ENCODE results near the gene CALN1.

The CALN1 gene

DNA sequence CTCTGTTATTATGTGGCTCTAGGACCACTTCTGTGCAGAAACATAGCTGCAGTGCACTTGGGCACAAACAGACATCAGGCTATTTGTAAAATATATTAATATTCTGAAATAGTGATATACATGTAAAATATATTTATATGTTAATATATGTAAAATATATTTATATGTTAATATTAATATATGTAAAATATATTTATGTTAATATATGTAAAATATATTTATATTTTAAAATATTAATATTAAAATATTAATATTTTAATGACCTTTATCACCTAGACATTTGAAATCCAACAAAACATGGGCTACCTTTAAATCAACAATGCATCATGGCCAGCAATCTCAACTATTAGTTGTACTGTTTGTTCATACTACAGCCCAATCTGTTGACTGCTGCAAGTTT lies 347.2 kb downstream of the CALN1 start:
- TF ChIP-seq, protein P1, sequence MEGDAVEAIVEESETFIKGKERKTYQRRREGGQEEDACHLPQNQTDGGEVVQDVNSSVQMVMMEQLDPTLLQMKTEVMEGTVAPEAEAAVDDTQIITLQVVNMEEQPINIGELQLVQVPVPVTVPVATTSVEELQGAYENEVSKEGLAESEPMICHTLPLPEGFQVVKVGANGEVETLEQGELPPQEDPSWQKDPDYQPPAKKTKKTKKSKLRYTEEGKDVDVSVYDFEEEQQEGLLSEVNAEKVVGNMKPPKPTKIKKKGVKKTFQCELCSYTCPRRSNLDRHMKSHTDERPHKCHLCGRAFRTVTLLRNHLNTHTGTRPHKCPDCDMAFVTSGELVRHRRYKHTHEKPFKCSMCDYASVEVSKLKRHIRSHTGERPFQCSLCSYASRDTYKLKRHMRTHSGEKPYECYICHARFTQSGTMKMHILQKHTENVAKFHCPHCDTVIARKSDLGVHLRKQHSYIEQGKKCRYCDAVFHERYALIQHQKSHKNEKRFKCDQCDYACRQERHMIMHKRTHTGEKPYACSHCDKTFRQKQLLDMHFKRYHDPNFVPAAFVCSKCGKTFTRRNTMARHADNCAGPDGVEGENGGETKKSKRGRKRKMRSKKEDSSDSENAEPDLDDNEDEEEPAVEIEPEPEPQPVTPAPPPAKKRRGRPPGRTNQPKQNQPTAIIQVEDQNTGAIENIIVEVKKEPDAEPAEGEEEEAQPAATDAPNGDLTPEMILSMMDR (conservative IDR thresholded peaks at IDR 0.05; ENCODE audit: control insufficient read depth, insufficient read depth, low read depth, low read length): no peak
- no peak overlapping the region for H3K4me3 ChIP-seq (ENCODE audit: control insufficient read depth, low read depth, low read length)
- DNase-seq (ENCODE audit: low read depth): no peak

DNA sequence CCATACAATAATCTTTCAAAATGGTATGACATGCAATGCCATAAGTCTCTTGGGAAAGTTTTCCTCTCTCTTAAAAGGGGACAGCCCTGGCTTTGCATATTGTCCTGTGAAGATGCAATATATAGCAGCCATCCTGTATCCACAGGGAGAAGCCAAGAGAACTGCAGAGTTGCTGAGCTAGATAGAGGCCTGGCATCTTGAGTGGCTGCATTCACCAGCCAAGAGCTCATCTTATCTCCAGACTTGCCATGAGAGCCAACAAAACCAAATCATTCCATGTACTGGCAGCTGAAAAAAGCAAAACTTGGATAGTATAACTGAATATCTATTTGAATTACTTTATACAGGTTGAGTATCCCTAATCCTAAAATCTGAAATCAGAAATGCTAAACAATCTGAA lies 348.8 kb downstream of the CALN1 start:
- no peak for DNase-seq (ENCODE audit: low read depth)
- TF ChIP-seq, protein P1 (conservative IDR thresholded peaks at IDR 0.05; ENCODE audit: control insufficient read depth, insufficient read depth, low read depth, low read length): no peak
- no peak overlapping the region for H3K4me3 ChIP-seq (ENCODE audit: control insufficient read depth, low read depth, low read length)

DNA sequence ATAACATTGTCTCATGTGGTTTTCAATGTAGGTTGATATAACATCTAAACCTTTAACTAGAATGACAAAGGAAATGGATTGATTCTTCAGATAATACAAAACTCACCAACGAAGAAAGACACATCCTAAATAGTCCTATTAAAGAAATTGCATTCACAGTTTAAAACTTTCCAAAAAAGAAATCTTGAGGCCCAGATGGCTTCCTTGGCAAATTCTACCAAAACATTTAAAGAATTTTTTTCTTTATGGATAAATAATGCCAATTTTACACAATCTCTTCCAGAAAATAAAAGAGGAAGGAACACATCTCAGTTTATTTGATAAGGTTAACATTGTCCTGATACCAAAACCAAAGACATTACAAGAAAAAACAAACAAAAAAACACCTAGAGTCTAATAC lies 349.5 kb downstream of the CALN1 start:
- no peak overlapping the region for H3K4me3 ChIP-seq (ENCODE audit: control insufficient read depth, low read depth, low read length)
- TF ChIP-seq, protein P1 (conservative IDR thresholded peaks at IDR 0.05; ENCODE audit: control insufficient read depth, insufficient read depth, low read depth, low read length): no peak
- DNase-seq (ENCODE audit: low read depth): no peak

DNA sequence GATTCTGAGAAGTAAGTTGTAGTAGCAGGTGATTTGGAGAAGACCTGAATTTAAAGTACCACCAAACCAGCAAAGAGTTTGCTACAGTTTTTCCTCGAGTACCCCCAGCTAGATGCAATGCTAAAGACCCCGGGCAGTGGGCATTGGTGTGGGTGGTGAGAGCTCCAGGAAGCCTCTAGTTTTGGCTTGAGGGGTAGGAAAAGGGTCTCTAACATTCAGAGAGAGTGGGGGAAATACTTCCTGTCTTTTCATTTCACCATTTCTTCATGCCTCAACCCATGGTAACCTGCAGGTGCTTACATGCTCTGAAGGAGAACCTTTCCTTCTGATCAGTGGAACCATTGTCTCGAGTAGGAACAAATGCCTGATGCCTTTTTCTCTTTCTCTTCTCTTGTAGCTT lies 352.2 kb downstream of the CALN1 start:
- TF ChIP-seq, protein P1 (conservative IDR thresholded peaks at IDR 0.05; ENCODE audit: control insufficient read depth, insufficient read depth, low read depth, low read length): no peak
- no peak overlapping the region for H3K4me3 ChIP-seq (ENCODE audit: control insufficient read depth, low read depth, low read length)
- DNase-seq (ENCODE audit: low read depth): no peak

- TF ChIP-seq, protein P1 (conservative IDR thresholded peaks at IDR 0.05; ENCODE audit: control insufficient read depth, insufficient read depth, low read depth, low read length): no peak
- no peak overlapping the region for H3K4me3 ChIP-seq (ENCODE audit: control insufficient read depth, low read depth, low read length)
- DNase-seq (ENCODE audit: low read depth): no peak
Measured at GRCh38 chr7:72058579-72058978, 353.6 kb downstream of the CALN1 start.

GRCh38 chr7:72057796-72058195 lies 354.3 kb downstream of the CALN1 start:
- no peak overlapping the region for H3K4me3 ChIP-seq (ENCODE audit: control insufficient read depth, low read depth, low read length)
- DNase-seq (ENCODE audit: low read depth): no peak
- TF ChIP-seq, protein P1 (conservative IDR thresholded peaks at IDR 0.05; ENCODE audit: control insufficient read depth, insufficient read depth, low read depth, low read length): no peak

GRCh38 chr7:72057231-72057630 lies 354.9 kb downstream of the CALN1 start:
- H3K4me3 ChIP-seq (ENCODE audit: control insufficient read depth, low read depth, low read length): no peak overlapping the region
- DNase-seq (ENCODE audit: low read depth): no peak
- TF ChIP-seq, protein P1 (conservative IDR thresholded peaks at IDR 0.05; ENCODE audit: control insufficient read depth, insufficient read depth, low read depth, low read length): no peak
